Measurements from ENCODE around the gene UBR3. TPM values are rescaled to one million over a fixed set of nuclear protein-coding genes. Genes with fewer than 3 reads are reported as not detected.
"Not testable (repeated sequence)": the region's sequence is repeated elsewhere in the genome, so short reads cannot be mapped to it uniquely, and the experiment has no call there.

The UBR3 gene
- total RNA-seq, 3 donors from 2014 or later (not counting 1 experiment from before 2014, with no cell fraction given), result 40.8 to 54.5 (median 41.0) TPM

- H3K4me3 ChIP-seq (ENCODE audit: low read length), result no peak overlapping the region
- ATAC-seq (no peak), DNase-seq (no peak)
- intact Hi-C loops (cut with micrococcal nuclease), result no loop called here
- WGBS (ENCODE audit: insufficient coverage), result 85% methylated on average over 10 of the region's 10 CpGs
- no peaks in the 10 kb centered on the region for H3K27me3 ChIP-seq (ENCODE audit: control insufficient read depth, insufficient read depth, low read length)
- no peaks in the 10 kb centered on the region for H3K36me3 ChIP-seq (ENCODE audit: control insufficient read depth, insufficient read depth, low read length)
- TF ChIP-seq CTCF (IDR thresholded peaks at IDR 0.05), result no peak
- Mint-ChIP-seq H3K36me3 (no peaks in the 10 kb centered on the region), H3K27me3 (ENCODE audit: low read depth in 2 of 2) (no peaks in the 10 kb centered on the region), H3K27ac (no peak overlapping the region), H3K9me3 (no peaks in the 10 kb centered on the region), H3K4me1 (no peaks in the 10 kb centered on the region), H3K4me3 (no peak overlapping the region)
- H3K27ac ChIP-seq (ENCODE audit: low read length), result no peak overlapping the region
- no peaks in the 10 kb centered on the region for H3K4me1 ChIP-seq (ENCODE audit: control insufficient read depth, insufficient read depth, low read length)
- H3K9me3 ChIP-seq (ENCODE audit: control insufficient read depth, insufficient read depth, low read length), result no peaks in the 10 kb centered on the region
These were observed 288.4 kb downstream of the UBR3 start for GRCh38 chr2:170115501-170116229.

DNA sequence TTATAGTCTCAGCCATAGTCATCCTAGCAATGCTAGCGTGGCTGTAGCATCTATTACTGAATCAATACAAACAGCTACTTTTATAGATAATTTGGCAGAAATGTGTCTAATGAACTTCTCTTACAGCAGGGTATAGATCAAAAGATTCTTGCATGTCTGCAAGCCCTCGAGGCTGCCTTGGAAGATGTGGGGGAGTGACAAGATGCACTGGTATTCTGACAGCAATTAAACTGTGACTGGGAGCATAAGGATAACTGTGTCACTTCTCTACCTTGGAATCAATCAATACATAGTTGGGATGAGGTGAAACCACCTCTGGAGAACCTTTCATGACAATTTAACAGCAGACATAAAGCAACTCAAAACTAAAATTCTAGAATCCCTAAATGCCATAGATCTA, 291.4 kb downstream of the UBR3 start:
- DNase-seq (no peak), ATAC-seq (no peak)
- H3K9me3 Mint-ChIP-seq, result no peaks in the 10 kb centered on the region
- intact Hi-C loops (cut with micrococcal nuclease), result no loop called here
- Histone ChIP-seq H3K27ac (ENCODE audit: low read length) (no peak overlapping the region), H3K9me3 (ENCODE audit: control insufficient read depth, insufficient read depth, low read length) (no peaks in the 10 kb centered on the region), H3K36me3 (ENCODE audit: control insufficient read depth, insufficient read depth, low read length) (no peaks in the 10 kb centered on the region), H3K4me3 (ENCODE audit: low read length) (no peak overlapping the region), H3K4me1 (ENCODE audit: control insufficient read depth, insufficient read depth, low read length) (no peaks in the 10 kb centered on the region), H3K27me3 (ENCODE audit: control insufficient read depth, insufficient read depth, low read length) (no peaks in the 10 kb centered on the region)
- no peaks in the 10 kb centered on the region for H3K27me3 Mint-ChIP-seq (ENCODE audit: low read depth in 2 of 2)
- WGBS (ENCODE audit: insufficient coverage), result 71% methylated on average over 1 of the region's 2 CpGs
- no peak for TF ChIP-seq CTCF (IDR thresholded peaks at IDR 0.05)
- no peak overlapping the region for H3K4me3 Mint-ChIP-seq
- no peak overlapping the region for H3K27ac Mint-ChIP-seq
- H3K4me1 Mint-ChIP-seq, result no peaks in the 10 kb centered on the region
- no peaks in the 10 kb centered on the region for H3K36me3 Mint-ChIP-seq

DNA sequence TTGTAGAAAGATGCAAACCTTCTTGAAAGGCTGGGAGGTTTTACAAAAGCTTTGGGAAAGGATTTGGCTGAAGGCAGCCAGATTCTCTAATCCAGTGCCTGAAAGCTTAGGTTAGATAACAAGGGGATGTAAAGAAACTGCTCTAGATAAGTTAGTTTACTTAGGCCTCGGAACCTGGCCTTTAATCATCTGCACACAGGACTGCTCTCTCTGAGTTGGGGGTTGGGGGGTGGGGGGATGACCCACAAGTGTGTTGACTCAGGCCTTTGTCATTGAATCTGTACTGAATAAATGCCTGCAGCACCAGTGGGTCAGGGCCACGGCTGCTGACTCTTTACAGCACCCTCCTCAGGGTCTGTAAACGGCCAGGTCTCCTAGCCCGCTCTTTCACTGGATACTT, 292.1 kb downstream of the UBR3 start:
- ATAC-seq; H3K4me3 ChIP-seq (ENCODE audit: low read length); intact Hi-C loops (cut with micrococcal nuclease); H3K9me3 Mint-ChIP-seq; H3K4me1 ChIP-seq (ENCODE audit: control insufficient read depth, insufficient read depth, low read length); H3K9me3 ChIP-seq (ENCODE audit: control insufficient read depth, insufficient read depth, low read length); H3K27ac ChIP-seq (ENCODE audit: low read length); H3K36me3 Mint-ChIP-seq; H3K27ac Mint-ChIP-seq; H3K4me3 Mint-ChIP-seq; DNase-seq; H3K27me3 Mint-ChIP-seq (ENCODE audit: low read depth in 2 of 2); H3K36me3 ChIP-seq (ENCODE audit: control insufficient read depth, insufficient read depth, low read length); H3K4me1 Mint-ChIP-seq; H3K27me3 ChIP-seq (ENCODE audit: control insufficient read depth, insufficient read depth, low read length): not testable (repeated sequence)
- WGBS (ENCODE audit: insufficient coverage), result 91% methylated on average over 4 of the region's 4 CpGs

DNA sequence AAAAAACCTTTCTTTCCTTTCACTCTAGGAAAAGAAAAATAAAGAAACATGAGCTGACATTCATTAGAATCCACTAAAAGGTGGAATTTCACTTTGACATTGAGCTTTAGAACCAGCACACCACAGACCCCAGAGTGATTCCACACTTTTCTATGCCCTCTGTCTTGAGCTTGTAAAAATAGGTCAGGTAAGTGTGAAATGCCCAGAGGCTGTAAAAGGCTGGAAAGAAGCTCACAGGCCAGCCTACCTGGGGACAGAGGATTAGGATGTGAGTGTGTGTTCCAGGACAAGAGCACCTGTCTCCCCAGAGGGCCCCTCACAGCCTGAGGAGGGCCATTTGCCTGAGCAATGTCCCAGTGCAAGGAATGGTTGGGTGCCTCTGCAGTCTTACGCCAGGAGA, 294.4 kb downstream of the UBR3 start:
- intact Hi-C loops (cut with micrococcal nuclease), result no loop called here
- ATAC-seq, result no peak

More for the DNA sequence above, 294.4 kb downstream of the UBR3 start:
- H3K27ac ChIP-seq (ENCODE audit: low read length), result no peak overlapping the region
- no peak overlapping the region for H3K4me3 ChIP-seq (ENCODE audit: low read length)
- H3K9me3 Mint-ChIP-seq, result no peaks in the 10 kb centered on the region
- H3K4me1 Mint-ChIP-seq, result peaks cover under 1 to 3% of the 10 kb centered on the region in 2 donors
- 100% methylated on average over 1 of the region's 1 CpG for WGBS (ENCODE audit: insufficient coverage)
- no peak overlapping the region for H3K4me3 Mint-ChIP-seq
- H3K27me3 ChIP-seq (ENCODE audit: control insufficient read depth, insufficient read depth, low read length), result no peaks in the 10 kb centered on the region
- no peaks in the 10 kb centered on the region for H3K9me3 ChIP-seq (ENCODE audit: control insufficient read depth, insufficient read depth, low read length)
- no peaks in the 10 kb centered on the region for H3K27me3 Mint-ChIP-seq (ENCODE audit: low read depth in 2 of 2)
- H3K36me3 Mint-ChIP-seq, result no peaks in the 10 kb centered on the region
- no peak for DNase-seq
- no peaks in the 10 kb centered on the region for H3K36me3 ChIP-seq (ENCODE audit: control insufficient read depth, insufficient read depth, low read length)
- peaks cover 11% of the 10 kb centered on the region for H3K4me1 ChIP-seq (ENCODE audit: control insufficient read depth, insufficient read depth, low read length)
- H3K27ac Mint-ChIP-seq, result no peak overlapping the region
- no peak for TF ChIP-seq CTCF (IDR thresholded peaks at IDR 0.05)

All from natural killer cell (primary cell).